GM19328 (cell line): ENCODE results near the gene SLC25A21.

Experiments
- ATAC-seq: cut with Tn5 transposase; IDR thresholded peaks from one replicate; pipeline ENCODE4 v1.9.1; 2021; ENCODE audit warnings: mild to moderate bottlenecking, moderate library complexity; ENCODE audit not compliant: unreplicated experiment

Gene SLC25A21

DNA sequence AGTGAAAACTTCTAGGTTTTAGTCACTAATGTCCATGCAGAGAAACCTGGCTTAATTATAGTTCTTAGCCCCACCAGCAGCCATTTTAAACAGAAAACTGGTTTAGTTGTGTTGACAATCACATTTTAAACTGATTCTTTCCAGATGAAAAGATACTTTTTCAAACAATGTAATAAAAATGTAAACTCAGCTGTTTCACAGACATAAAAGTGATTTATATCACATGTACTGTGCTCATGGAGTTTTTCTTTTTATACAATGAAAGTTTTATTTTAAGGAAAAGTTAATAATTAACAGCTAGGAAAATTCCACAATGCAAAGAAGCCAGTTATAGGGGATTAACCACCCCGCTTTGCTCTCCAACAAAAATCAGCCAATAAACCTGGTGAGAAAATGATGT, 381.0 kb downstream of the SLC25A21 start:
- ATAC-seq, result no peak

DNA sequence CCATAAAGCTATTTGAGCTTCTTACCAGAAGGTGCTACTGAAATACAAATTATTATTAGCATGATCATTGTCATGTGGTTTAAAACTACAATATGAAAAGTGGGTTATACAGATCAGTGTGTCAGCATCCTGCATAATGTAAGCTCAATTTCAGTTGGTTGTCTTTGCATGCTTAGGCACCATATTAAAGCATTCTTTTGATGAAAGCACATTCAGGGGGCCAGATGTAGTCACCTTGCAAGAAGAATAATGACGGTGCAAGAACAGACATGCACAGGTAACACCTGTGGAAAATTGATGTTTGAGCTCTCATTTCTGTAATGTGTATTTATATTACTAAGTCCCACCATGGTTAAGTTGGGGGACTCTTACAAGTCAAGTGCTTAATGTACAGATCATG, 386.9 kb downstream of the SLC25A21 start:
- no peak for ATAC-seq

DNA sequence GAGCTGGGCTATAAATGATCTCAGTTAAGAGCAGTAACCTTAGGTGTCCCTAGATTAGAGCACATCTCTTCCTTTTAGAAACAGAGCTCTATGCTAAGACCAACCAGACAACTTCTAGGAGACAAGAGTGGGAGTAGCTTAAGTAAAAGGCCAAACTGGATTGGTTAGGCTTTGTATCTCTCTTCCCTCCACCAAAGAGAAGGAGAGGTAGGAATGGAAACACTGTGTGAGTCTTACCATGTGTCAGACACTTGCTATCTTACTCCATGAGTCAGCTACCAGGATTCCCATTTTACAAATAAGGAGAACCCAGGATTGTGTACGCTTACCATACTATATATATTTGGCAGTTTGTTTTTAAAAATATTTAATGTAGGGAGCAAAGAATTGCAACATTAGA, 387.9 kb downstream of the SLC25A21 start:
- ATAC-seq, result no peak

DNA sequence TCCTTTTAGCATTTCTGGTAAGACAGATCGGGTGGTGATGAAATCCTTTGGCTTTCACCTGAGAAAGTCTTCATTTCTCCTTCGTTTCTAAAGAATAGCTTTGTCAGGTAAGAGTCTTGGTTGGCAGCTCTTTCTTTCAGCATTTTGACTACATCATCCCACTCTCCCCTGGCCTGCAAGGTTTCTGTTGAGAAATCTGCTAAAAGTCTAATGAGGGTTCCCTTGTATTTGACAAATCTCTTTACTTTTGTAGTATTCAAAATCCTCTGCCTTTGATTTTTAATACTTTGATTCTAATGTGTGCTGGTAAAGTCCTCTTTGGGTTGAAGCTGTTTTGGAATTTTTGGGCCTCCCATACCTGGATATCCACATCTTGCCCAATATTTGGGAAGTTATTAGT, 390.5 kb downstream of the SLC25A21 start:
- ATAC-seq, result no peak

DNA sequence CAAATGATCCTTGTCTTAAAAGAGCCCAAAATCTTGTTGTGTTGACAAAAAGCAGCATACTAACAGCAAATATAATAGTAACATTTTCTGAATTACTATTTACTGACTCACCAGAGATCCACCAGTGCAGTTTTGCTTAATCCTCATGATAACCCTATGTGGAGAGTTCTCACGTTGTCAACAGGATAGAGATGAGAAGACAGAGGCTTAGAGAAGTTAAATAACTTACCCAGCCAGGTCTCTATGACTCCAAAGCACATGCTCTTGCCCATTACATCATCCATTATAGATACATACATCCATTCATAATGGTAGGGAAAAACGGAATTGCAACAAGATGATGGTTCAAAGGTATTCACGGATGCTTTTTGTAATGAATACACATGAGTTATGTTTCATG, 398.8 kb downstream of the SLC25A21 start:
- ATAC-seq, result no peak

DNA sequence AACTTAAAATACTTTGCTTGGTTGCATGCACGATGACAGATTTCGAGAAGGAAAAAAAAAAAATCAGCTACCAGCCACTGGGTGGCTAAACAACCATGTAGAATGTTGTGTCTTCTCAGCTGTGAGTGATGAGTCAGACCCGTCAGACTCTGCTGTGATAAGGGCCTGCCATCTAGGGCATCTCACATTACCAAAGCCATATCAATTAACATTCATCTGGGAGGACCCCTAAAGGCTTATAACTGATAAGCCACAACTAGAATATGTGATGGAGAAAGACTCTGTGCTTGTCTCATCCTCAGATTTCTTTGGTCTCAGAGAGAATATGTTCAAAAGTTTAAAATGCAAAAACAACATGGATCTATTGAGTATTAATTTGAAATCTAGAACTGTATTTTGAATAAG, 399.3 kb downstream of the SLC25A21 start:
- no peak for ATAC-seq

DNA sequence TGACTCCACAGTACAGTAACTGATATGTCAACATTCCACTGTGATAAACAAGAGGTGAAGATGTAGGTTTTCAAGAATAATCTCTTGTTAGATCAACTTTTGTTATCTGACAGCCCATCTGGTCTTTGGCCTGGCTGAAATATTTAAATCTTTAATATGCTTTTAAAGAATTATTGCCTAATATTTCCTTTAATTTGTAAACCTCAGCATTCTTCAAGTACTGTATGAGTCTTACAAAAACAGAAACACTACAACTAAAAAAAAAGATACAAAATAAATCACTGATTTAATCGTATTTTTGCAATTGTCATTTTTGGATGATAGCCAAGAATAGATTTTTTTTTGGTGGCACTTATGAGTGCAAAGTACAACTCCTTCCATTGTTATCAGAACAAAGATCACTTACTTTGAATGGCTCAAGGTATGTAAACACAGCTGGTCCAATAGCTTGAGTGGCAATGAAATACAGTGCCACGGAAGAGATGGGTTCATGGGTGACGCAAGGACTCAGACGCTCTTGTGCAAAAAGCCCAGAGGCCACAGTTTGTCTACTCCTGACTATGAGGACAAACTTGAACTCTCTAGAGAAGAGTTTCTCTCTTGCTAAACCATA, 401.3 kb downstream of the SLC25A21 start:
- no peak for ATAC-seq

DNA sequence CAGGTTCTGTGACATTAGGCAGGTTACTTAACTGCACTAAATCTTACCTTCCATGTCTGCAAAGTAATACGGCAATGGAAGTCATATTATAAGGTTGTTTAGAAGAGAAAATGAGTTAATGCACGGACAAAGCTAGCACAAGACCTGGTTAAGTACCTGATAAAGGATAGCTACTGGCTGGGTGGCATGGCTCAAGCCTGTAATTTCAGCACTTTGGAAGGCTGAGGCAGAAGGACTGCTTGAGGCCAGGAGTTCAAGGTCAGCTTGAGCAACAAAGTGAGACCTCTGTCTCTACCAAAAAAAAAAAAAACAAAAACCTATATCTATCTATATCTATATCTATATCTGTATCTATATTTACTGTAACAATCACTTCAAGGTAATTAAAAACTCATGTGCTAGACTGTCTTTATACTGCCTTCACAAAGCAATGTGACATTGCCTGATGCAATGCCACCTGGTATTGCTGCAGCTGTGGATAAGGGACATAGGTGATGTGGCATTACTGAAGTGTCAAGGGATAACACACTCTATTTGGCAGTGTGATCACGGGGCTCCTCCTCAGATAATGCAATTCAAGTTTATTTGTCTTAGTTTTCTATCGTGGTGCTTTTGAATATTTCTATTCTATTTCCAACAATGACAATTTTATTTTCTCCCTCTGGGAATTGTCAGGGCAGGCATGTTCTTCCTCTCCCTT, 403.6 kb downstream of the SLC25A21 start:
- ATAC-seq, result no peak

DNA sequence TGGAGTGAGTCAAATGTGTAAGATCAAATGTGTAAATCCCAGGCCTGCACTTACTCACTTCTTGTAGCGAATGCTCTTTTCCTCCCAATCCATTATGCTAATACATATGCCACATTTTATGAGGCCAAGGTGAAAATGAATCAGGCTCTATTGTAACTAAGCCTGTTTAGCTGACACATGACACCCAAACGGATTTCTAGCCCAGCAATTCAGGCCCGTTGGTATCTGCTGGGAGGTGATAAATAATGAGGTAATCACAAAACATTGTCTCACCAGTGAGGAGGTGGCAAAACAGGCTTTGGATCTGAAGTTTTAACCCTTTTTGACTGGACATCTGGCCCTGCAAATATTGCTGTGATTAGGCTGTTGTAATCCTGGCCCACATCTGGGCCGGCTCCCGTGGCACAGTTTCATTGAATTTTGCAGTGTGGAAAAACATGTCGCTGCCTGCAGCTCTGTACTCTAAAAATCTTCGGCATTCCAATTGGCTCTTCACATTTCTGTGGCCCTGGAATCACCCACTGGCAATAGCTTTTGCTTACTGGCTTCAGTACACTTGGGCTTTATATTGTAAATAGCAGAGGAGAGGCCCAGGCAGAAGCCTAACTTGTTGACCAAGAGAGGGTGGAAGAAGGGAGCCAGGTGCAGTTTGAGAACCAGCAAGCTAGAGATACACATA, 404.7 kb downstream of the SLC25A21 start:
- no peak for ATAC-seq

DNA sequence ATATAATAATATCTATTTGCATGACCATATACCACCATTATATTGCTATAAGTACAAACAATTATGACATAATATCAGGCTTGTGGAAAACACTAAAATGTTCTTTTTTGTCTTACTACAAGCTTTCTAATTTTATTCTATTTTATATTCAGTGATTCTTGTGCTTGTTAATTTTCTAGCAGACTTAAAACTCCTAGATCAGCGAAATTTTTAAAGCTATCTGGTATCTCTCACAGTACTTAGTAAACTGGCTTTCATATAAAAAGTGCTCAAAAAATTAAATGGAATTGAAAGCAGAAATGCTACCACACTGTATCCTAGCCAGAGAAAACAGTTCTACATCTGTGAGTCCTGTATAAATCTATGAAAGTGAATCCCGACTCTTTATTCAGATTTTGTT, 405.4 kb downstream of the SLC25A21 start:
- no peak for ATAC-seq

DNA sequence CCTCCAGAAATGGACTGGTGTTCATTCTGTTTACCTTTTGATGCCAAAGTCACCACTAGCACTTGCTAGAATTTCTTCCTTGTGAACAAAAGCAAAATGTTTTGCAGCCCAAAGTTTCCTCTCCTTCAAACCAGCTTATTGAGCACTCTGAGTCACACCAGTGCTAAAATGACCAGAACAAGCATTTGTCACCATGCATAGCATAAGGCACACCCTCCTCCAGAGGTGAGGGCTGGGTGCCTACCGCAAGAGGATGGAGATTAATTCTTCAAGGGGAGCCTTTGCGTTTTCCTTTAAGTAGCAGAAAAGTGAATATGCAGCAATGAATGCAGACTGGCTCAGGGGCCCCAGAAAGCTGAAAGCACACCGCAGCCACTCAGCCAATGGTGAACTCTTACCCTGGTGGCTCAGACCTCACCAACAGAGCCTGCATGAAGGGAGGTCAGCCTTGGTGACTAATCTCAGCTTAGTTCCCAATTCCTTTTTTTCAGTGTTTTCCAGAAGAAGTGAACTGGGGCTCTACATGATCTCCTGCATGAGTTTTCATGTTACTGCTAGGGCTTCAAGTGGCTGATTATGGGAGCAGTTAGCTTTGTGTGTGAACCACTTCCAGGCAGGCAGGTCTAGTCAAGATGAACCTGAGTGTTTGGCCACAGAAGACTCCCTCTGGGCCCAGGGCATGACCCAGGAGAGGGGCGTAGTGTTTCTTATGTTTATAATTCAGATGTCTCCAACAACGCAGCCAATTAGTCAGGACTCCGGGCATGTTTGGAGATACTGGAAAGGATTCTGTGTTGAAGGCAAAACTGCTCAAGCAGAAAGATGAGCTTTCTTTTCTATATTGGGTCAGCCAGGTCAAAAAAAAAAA, 414.4 kb downstream of the SLC25A21 start:
- no peak for ATAC-seq

DNA sequence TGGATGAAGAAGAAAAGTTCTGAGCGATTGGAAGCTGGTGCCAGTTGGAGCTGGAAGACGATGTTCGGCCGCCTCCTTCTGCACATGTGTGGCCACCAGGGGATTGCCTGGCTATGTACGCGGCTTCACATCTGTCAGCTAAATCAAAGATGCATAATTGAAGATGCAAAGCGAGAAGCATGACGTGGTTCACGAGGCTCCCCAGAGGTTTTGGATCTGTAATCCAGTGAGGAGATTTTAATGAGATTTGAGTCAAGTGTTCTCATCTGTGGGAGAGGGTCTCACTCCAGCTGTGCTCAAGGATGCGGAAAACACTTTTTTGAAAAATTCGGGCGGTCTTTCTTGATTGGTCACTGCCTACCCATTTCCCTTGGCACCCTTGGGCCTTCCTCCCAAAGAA, 416.2 kb downstream of the SLC25A21 start:
- no peak for ATAC-seq

DNA sequence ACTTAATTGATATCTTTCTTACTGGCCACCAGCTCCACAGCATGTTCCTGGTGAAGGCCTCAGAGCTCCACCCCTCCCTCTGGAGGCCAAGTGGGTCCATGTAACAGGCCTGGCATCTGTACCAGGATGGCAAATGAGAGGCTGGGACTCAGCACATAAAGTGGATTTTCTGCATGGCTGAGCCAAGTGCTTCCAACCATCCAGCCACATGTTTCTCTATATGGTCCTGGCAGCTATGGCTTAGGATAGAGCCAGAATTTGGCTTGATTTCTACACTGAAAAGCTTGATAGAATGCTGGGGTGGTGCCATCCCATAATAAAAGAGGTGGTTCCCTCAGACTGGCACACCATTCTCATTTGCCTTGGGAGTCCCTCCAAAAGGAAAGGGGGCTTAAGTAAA, 416.6 kb downstream of the SLC25A21 start:
- no peak for ATAC-seq

DNA sequence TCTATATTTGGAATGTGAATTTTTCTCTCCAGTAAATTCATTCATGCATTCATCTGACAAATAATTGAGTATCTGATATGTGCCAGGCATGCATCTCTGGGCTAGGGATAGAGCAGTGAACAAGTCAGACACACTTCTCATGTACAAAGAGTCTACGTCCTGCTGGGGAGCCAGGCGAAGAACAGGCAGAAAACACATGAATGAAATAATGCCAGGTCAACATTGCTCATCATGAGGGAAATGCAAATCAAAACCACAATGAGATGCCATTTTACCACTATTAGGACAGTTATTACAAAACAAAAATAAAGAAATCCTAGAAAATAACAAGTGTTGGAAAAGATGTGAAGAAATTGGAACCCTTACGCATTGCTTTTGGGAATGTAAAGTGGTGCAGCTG, 420.5 kb downstream of the SLC25A21 start:
- no peak for ATAC-seq

DNA sequence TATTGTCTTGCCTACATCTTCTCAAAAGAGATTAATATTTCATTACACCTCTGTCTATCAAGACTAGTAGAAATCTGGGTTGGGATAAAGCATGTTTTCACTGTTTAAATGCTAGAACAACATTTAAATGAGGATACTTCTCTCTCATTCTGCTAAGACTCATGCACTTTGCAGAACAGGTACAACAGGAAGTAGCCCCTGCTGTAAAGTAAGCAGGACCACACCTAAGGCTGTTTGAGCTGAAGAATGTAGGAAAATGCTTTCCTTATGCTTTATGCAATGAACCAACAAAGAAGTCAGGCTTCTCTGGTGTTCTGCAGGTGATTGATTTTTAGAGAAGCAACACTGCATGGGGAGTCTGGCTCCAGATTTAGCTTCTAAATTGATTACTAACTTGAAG, 421.3 kb downstream of the SLC25A21 start:
- no peak for ATAC-seq

DNA sequence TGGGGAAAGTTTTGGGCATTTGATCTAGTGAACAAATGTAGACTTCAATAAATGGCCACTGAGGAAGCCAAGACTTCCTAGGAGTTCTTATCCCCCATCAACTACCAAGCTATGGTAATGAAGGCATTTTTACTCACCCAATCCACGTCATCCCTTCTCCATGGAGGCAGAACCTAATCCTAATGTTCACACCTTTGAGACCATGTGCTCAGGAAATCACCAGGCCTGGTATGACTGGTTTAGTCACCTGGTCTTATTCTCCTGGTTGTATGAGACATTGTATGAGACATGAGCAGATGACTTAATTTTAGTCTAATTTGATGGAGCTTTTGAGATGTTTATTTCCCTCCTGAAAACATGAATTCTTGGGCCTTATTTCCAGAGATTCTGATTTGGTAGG, 422.2 kb downstream of the SLC25A21 start:
- ATAC-seq, result no peak

DNA sequence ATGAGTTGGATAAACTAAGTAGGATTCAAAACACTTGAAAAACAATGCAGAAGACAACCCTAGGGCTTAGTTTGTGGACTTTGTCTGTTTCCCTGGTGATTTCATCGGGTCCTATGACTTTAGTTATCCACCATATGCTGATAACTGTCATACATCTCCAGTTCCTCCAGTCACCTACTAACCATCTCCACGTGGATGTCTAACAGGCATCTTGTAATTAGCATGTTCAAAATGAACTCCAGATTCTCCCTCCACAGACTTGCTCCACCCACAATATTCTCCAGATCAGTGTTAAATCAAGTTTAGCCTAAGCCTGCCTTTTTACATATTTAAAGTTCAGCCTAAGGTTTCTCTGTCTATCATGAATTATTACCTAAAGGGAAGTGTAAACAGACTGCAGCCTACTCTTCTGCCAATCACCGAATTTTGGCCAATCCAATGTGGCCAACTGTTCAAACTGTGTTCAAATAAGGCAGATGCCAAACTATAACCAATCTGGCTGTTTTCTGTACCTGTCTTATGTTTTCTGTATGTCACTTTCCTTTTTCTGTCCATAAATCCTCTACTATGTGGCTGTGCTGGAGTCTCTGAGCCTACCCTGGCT, 423.7 kb downstream of the SLC25A21 start:
- no peak for ATAC-seq

DNA sequence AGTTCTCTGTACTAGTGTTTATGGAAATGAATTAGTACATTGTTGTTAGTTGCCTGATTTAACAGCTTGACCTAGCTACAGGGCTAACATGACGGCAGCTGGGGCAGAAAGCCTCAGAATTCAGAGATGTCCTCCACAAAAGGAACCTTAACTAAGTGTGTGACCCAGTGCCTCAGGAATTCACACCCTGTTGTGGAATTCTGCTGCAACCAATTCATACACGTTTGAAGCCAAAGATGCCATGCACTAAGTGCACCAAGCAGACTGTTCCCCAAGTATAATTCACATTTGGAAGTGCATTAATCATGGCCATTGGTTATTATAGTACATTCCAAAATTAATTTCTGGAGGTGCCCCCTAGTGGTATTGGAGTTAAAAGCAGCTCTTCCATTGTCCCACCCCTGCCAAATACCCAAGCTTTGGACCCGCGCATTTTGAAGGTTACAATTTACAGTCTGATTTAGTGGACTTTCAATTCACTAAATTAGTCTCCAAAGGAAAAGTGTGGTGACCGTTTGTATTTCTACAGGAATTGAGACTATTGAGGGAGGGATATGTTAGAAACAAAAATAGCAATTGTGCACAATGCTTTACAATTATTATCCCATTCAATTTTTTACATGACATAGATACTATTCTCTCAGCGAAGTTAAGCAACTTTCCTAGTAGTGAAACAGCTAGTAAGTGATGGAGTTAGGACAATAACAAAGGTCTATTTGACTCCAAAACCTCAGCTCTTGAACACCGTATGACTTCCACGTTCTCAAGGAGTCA, 424.8 kb downstream of the SLC25A21 start:
- ATAC-seq, result no peak

DNA sequence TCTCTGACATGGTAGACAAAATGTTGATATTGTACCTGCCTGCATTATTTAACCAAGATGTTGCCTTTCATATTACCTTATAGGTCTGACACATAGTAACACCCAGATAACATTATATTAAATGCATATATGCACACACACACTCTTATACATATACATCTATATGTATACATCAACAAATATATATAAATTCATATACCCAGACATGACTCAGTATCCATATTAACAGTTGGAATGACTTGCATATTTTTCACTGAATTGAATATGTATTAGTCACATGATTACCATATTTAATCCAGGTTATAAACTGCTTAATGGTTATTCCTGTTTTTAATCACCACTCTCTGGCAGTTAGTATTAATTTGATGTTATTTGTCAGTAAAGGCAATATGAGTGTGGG, 425.5 kb downstream of the SLC25A21 start:
- ATAC-seq, result no peak

DNA sequence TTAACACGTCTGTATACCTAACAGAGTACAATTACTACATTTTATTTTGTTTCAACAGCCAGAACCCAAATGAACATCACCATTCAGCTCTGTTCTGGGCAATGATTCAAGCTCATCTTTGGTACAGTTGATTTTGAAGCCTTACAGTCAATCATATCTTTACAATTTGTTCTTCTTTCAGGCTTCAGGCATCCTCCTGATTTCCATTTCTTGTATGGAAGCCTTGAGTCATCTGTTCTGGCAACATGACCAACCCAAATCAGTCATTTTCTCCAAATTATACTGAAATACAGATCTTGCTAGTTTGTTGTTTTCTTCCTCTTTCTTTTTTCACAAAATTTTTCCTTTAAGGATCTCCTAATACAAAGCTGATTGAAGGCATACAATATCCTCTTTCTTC, 430.5 kb downstream of the SLC25A21 start:
- ATAC-seq, result no peak
